HUDEP-2 (cell line): ENCODE measurements around the gene APOL4.
"Not testable (repeated sequence)": the region's sequence is repeated elsewhere in the genome, so short reads cannot be mapped to it uniquely, and the experiment has no call there.

Experiments
- DNase-seq, 76 experiments: peaks; one replicate each; lab custom pipeline; 2025; ENCODE audit not compliant: unreplicated experiment in 76 of 76; lab: John Stamatoyannopoulos, UW

APOL4 gene

GRCh38 chr22:36201630-36202319 lies at the start of gene APOL4:
Gene APOL4 (minus strand): TSS chr22:36201809. CDS start chr22:36201734, 75 bp downstream.
- peak in 75 of 76 experiments; percentile 26 to 97 (median 92) for DNase-seq

DNA sequence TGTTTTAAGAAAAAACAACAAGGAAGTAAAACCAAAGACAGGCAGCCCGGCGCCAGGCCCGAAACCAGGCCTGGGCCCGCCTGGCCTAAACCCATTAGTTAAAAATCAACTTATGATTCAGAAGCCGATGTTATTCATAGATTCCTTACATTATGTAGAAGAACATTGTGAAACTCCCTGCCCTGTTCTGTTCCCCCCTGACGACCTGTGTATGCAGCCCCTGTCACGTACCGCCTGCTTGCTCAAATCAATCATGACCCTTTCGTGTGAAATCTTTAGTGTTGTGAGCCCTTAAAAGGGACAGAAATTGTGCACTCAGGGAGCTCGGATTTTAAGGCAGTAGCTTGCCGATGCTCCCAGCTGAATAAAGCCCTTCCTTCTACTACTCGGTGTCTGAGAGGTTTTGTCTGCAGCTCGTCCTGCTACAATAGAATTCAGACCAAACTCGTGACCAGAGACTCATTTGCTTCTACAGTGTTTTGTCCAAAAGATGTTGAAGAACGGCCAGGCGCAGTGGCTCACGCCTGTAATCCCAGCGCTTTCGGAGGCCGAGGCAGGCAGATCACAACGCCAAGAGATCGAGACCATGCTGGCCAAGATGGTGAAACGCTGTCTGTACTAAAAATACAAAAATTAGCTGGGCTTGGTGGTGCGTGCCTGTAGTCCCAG lies 48.8 kb upstream of the APOL4 start:
- not testable (repeated sequence) for DNase-seq

DNA sequence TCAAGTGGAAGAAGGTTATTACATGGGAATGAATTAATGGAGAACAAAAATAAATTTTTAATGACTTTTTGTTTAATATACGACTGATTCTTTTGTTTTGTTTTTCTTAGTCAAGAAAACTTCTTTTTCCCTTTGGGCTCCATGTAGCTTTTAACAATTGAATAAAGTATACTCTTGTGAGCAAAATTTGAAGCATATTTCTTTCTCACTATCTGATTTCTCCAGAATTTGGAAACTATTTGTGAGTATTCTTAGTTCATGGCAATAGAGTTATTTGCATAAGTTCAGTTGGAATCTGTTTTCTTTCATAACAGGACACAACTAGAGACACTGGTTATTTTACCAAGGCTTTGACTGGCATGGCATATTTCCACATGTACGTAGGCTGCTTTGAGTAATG lies 47.6 kb upstream of the APOL4 start:
- no peak for DNase-seq

DNA sequence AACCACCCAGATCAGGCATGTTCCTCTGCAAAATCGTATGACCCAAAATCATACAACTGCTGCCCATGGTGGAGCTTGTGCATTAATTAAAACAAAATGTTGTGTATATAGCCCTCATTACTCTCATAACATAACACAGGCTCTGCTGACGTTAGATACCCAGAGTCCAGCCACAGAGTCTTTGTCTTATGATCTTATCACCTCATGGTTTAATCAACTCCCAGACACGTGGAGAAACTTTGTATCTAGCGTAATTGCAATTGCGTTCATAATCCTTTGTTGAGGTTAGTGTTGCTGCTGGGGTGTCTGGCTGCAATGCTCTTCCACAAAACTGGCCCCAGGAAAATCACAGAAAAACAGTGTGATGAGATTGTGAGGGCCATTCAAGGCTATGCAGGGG lies 46.3 kb upstream of the APOL4 start:
- DNase-seq, result peak in 12 of 76 experiments; percentile 9 to 59 (median 24)

GRCh38 chr22:36246718-36247117 lies 45.1 kb upstream of the APOL4 start:
- DNase-seq, result no peak

DNA sequence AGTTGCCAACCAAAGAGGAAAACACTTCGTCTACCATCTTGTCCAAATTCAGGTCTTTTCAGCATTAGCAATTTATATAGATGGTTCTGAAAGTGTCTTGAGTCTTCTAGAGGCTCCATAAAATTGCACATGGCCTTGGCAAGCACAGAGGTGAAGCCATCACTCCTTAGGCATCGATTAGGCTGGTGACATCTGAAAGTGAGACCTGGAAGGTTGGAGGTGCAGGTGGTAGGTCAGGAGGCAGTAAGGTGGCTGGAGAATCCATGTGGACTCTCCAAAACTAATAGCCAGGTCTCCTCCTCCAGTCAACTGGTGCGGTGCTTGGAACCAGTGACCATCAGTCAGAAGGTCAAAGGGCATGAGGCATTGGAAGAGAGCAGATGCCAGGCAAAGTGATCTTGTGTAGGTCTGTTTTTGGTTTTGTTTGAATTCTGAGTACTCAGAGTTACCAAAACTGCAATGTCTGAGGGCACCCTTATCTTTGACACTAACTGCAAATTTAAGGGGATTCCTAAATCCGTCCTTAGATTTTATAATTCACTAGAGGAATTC lies 44.3 kb upstream of the APOL4 start:
- no peak for DNase-seq

GRCh38 chr22:36244522-36245391 lies 43.1 kb upstream of the APOL4 start:
- no peak for DNase-seq

- DNase-seq, result no peak
Observed at GRCh38 chr22:36243986-36244385, 42.4 kb upstream of the APOL4 start.

DNA sequence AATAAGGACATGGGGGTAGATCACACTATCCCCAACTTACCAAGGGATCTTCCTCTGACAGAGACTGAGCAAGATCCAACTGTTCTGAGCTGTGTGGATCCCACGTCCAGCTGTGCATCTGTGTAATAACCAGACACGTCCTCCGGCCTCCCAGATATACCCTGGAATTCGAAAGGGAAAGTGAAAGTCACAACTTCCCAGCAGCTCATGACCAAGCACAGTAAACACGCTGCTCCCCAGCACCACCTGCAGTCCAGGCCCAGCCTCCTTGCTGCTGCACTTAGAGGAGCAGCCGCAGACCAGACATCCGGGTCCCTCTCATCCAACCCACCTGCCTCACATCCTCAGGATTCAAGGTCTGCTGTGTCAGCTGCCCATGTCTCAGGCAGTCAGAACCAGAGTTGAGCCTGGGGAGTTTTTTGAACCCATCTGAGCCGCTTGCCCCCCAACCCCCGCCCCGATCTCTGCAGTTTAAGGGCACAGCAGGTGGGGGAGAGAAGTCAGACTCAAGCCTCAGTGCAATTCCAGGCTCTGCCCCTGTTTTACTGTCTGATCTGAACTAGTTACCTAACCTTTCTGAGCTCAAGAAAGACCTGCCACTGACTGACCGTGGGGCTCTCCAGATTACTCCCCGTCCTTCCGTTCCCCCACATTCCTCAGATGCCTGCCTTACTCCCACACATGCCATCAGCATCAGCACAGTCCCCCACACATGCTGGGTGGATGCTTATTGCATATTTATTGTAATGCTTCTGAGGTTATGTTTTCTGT lies 38.0 kb upstream of the APOL4 start, which contains the start of gene APOL2:
TSS of gene APOL2 (minus strand) at position 127 of the 771 bp plus-strand sequence. CDS start 6,365 bp downstream, outside the sequence.
- DNase-seq, result peak in 73 of 76 experiments; percentile 27 to 85 (median 70)

- no peak for DNase-seq
Observed at GRCh38 chr22:36239150-36239400, 37.5 kb upstream of the APOL4 start.

DNA sequence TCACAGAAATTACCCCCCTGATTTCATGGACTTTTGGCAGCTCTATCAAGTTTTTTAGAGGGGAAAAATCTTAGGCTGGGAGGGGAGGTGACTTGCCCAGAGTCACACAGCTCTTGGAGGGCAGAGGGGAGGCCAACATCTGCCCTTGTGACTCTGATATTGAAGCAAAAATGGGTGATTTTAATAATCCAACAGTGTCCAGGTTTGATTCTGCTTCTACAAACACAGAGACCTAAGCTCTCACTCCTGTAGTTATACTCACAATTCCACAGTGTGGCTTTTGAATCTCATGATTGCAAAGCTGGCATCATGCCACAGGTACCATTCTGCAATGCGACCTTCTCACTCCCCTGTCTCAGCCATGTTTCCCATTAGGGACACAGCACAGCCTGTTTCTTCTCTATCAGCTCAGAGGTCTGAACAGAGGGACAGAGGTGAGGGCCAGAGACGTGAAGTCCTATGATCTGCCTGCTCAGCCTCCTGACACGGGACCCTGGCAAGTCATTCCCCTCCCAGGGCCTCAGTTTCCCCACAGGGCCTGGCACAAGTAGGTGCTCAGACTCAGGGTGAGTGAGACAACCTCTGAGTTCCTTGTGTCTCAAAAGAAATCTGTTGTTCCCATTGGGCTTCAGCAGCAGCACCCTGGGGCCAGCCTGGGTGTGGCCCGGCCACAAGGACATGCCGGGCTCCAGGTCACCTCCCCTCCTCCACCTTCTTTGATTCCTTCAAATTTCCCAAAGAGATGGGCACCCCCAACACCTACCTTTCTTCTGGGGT lies 37.0 kb upstream of the APOL4 start:
- DNase-seq, result peak in 6 of 76 experiments; percentile 14 to 37 (median 20)

DNA sequence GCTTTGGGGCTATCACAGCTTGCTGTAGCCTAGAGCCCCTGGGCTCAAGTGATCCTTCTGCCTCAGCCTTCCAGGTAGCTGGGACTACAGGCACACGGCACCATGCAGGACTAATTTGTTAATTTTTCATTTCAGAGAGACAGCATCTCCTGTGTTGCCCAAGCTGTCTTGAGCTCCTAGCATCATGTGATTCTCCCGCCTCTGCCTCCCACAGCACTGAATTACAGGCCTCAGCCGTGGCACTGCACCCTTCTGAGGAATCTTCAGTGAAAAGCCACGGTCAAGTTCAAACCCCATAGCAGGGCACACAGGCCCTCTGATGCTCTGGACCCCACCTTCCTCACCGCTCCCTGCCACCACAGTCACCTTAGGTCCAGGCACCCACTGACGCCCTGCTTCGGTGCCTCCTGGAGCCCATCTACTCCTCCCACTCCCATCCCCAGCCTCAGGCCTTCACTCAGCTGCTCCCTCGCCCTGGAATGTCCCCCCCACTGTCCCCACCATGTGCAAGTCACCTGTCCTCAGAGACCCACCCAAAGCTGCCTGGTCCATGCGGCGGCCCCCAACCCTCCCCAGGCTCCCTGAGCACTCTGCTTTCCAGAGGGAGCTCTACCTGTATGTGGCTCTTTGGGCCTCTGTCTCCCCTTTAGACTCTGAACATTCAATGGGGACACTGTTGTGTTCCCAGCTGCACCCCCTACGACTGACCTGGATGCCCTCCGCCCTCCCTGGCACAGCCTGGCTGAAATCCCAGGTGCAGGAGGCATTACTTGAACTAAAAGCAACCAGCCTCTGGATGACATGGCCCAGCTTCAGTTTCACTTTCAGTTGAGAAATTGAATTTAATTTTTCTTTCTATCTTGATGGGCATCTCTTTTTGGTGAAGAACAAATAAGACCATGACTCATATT lies 36.1 kb upstream of the APOL4 start:
- DNase-seq, result peak in 3 of 76 experiments; percentile 11 to 41 (median 27)

DNA sequence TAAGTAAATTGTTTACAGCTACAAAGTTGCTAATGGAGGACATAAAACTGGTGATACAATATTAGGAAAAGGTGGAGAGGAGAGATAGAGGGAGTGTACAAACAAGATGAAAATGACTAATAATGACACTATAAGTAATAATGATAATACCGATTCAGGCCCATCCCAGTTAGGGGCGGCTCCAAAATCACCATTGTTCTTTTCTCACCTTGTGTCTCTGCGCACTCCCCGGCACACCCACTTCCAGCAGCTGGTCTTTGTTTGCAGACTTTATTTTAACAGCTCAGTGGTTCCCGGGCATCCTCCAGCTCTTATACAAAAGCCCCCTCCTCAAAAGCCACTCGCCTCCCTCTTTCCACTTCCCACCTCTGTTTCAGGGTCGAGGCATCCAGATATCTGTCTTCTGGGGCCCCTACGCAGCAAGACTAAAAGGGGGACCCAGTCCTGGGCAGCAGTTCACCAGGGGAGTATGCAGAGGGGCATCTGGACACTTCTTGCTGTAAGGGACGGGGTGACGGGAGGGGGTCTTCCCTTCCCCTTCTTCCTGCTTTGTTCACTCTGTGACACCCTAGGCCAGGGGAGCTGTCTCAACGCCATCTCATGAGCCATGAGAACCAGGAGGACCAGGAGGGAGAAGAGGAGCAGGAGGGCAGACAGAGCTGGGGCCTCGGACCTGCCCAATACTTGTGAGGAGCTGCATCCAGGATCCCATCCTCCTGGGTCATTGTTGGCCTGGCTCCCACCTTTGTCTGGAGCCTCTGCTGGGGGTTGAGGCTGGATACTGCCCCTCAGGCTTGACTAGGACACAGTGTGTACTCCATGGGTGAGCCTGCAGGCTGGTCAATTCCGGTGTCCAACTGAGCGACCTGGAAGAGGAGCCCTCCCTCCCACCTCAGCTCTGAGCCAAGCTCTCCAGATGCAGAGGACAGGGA lies 35.0 kb upstream of the APOL4 start:
- no peak for DNase-seq

GRCh38 chr22:36235585-36235984 lies 34.0 kb upstream of the APOL4 start:
- no peak for DNase-seq

GRCh38 chr22:36234919-36235318 lies 33.3 kb upstream of the APOL4 start:
- DNase-seq, result peak in 7 of 76 experiments; percentile 8 to 32 (median 19)

DNA sequence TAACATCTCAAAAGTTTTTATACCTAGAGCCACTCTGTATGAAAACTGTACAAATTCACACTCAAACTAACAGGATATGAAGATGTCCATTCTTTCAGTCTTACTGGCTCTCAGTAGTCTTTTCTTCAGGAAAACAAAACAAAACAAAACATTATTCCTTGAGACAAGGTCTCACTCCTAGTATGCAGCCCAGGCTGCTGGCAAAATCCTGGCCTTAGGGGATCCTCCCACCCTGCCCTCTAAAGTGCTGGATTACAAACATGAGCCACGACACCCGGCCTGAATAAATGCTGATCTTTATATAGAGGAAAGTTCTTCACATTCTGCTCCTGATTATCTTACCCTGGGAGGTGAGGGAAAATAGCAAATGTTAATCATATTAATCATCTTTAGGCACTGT lies 32.6 kb upstream of the APOL4 start:
- no peak for DNase-seq

GRCh38 chr22:36233796-36234195 lies 32.2 kb upstream of the APOL4 start:
- DNase-seq, result no peak
